T-helper 17 cell (primary cell): ENCODE measurements around the gene RAD51B. TPM values are rescaled to one million over a fixed set of nuclear protein-coding genes. Genes with fewer than 3 reads are reported as not detected.
"Not testable (repeated sequence)": the region's sequence is repeated elsewhere in the genome, so short reads cannot be mapped to it uniquely, and the experiment has no call there.

Source experiments
- ATAC-seq: fragments of 150-1000 bp; cut with Tn5 transposase; 2 replicates; pipeline ENCODE4 v1.10.0; 2021; ENCODE audit warnings: mild to moderate bottlenecking, moderate library complexity
- DNase-seq, 3 donors: peaks; one replicate each; pipeline versions ENCODE4 v3.0.0 to v3.0.0-alpha.2; 2020 to 2021
- H3K9me3 ChIP-seq: one replicate; pipeline ENCODE4 v1.7.0; 2013; ENCODE audit warnings: low read length, mild to moderate bottlenecking; ENCODE audit not compliant: control insufficient read depth, poor library complexity, severe bottlenecking
- H3K27ac Mint-ChIP-seq: one replicate; pipeline ENCODE4 v1.8.0; 2022; ENCODE audit warnings: mild to moderate bottlenecking, moderate library complexity, mixed read lengths
- H3K27me3 Mint-ChIP-seq: one replicate; pipeline ENCODE4 v1.8.0; 2022; ENCODE audit warnings: mixed read lengths
- H3K36me3 Mint-ChIP-seq: one replicate; pipeline ENCODE4 v1.8.0; 2022; ENCODE audit warnings: low read depth, mixed read lengths
- H3K4me1 Mint-ChIP-seq: one replicate; pipeline ENCODE4 v1.8.0; 2022; ENCODE audit warnings: mild to moderate bottlenecking, mixed read lengths
- H3K4me3 Mint-ChIP-seq: one replicate; pipeline ENCODE4 v1.8.0; 2022; ENCODE audit warnings: mild to moderate bottlenecking, moderate library complexity, mixed read lengths
- total RNA-seq, 4 donors: library from RNA in 2 of 4; stranded (reverse) in 2 of 4; gene quantifications; one replicate each; pipeline ENCODE4 v1.2.3 and lab custom pipeline; 2022 to 2026

RAD51B gene
- total RNA-seq, 2 donors from 2014 or later, result 17.0 to 20.7 TPM

- DNase-seq (no peak), ATAC-seq (no peak)
- Mint-ChIP-seq H3K4me1 (peaks cover 33% of the 10 kb centered on the region), H3K36me3 (no peaks in the 10 kb centered on the region), H3K27me3 (no peaks in the 10 kb centered on the region), H3K27ac (peak overlapping the region; percentile 100), H3K4me3 (no peak overlapping the region)
- H3K9me3 ChIP-seq, result no peaks in the 10 kb centered on the region
Observed at GRCh38 chr14:68690089-68690958, 870.7 kb downstream of the RAD51B start.

- no peaks in the 10 kb centered on the region for H3K9me3 ChIP-seq
- DNase-seq (no peak), ATAC-seq (no peak)
- H3K36me3 Mint-ChIP-seq, result no peaks in the 10 kb centered on the region
- H3K4me1 Mint-ChIP-seq, result peaks cover 27% of the 10 kb centered on the region
- no peaks in the 10 kb centered on the region for H3K27me3 Mint-ChIP-seq
- no peak overlapping the region for H3K4me3 Mint-ChIP-seq
- H3K27ac Mint-ChIP-seq, result peak overlapping the region; percentile 100
Observed at GRCh38 chr14:68691031-68691791, 871.6 kb downstream of the RAD51B start.

DNA sequence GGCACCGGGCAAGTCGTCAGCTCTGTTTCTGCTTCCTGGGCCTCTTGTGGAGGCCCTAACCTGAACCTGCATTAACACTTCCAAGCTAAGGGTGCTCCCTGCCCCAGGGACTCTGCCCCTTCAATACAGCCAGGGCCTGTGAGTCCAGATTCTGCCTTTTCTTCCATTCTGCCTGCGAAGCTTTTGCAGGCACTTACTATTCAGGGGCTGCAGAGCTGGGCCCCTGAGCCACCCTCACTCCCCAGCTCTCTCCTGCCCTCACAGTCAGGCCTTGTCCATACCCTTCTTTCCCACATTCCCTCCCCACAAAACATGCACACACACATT lies 872.2 kb downstream of the RAD51B start:
- peaks cover 24% of the 10 kb centered on the region for H3K4me1 Mint-ChIP-seq
- H3K27ac Mint-ChIP-seq, result peak overlapping the region; percentile 75
- no peak overlapping the region for H3K4me3 Mint-ChIP-seq

DNA sequence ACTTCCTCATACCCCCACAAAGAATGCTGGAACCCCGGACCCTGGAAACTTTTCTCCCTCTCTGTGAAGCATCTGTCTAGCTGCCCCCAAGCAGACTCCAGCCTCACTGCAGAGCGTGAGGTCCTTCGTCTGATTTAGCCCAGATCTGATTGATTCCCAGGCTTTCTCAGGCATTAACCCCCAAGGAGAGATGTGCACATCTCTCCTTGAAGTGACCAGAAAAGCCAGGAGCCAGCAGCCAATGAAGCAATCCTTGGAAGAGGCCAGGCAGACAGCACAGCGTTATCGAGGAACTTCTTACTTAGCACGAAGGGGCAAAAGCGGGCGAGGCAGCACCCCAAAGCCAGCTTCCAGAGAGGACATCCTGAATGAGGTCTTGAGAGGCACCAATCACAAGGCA lies 872.6 kb downstream of the RAD51B start:
- Mint-ChIP-seq H3K4me3 (no peak overlapping the region), H3K27ac (peak overlapping the region; percentile 75), H3K27me3 (no peaks in the 10 kb centered on the region), H3K36me3 (no peaks in the 10 kb centered on the region), H3K4me1 (peaks cover 24% of the 10 kb centered on the region)
- H3K9me3 ChIP-seq, result no peaks in the 10 kb centered on the region
- no peak for ATAC-seq
- DNase-seq, result no peak

More for the DNA sequence above, 872.2 kb downstream of the RAD51B start:
- no peak for DNase-seq
- no peak for ATAC-seq
- no peaks in the 10 kb centered on the region for H3K9me3 ChIP-seq
- Mint-ChIP-seq H3K36me3 (no peaks in the 10 kb centered on the region), H3K27me3 (no peaks in the 10 kb centered on the region)

DNA sequence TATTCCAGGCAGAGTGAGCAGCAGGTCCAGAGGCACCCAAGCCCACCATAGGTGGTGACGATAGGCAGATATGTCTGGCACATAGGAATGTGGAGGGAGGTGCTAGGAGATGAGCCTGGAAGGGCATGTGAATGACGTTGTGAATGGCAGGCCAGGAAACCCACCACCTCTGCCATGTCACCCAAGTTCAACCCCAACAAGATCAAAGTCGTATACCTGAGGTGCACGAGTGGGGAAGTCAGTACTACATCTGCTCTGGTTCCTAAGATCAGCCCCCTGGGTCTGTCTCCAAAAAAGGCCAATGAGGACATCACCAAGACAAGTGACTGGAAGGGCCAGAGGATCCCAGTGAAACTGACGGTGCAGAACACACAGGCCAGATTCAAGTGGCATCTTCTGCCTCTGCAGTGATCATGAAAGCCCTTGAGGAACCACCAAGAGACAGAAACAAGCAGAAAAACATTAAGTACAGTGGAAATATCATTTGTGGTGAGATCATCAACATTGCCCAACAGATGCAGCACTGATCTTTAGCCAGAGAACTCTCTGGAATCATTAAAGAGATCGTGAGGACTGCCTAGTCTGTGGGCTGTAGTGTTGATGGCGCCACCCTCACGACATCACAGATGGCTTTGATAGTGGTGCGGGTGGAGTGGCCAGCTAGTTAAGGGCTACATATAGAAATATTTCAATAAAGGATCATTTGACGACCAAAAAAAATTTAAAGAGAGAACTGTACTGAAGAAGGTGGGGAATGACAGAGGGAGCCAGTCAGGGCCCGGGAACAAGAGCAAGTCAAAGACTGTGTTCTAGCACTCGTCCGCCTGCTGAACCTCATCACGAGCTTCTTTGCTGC lies 873.6 kb downstream of the RAD51B start:
- peaks cover 24% of the 10 kb centered on the region for H3K4me1 Mint-ChIP-seq
- no peaks in the 10 kb centered on the region for H3K9me3 ChIP-seq
- DNase-seq (no peak), ATAC-seq (no peak)
- H3K36me3 Mint-ChIP-seq, result no peaks in the 10 kb centered on the region
- H3K27me3 Mint-ChIP-seq, result no peaks in the 10 kb centered on the region
- peak overlapping the region; percentile 57 for H3K27ac Mint-ChIP-seq
- H3K4me3 Mint-ChIP-seq, result no peak overlapping the region

GRCh38 chr14:68693926-68694325 lies 874.3 kb downstream of the RAD51B start:
- H3K36me3 Mint-ChIP-seq, result no peaks in the 10 kb centered on the region
- DNase-seq, result no peak
- H3K27ac Mint-ChIP-seq, result peak overlapping the region; percentile 57
- H3K27me3 Mint-ChIP-seq, result no peaks in the 10 kb centered on the region
- no peak for ATAC-seq
- no peaks in the 10 kb centered on the region for H3K9me3 ChIP-seq
- no peak overlapping the region for H3K4me3 Mint-ChIP-seq
- peaks cover 22% of the 10 kb centered on the region for H3K4me1 Mint-ChIP-seq

GRCh38 chr14:68694516-68695235 lies 875.1 kb downstream of the RAD51B start:
- H3K27me3 Mint-ChIP-seq, result no peaks in the 10 kb centered on the region
- H3K4me1 Mint-ChIP-seq, result peaks cover 16% of the 10 kb centered on the region
- DNase-seq (no peak), ATAC-seq (no peak)
- H3K27ac Mint-ChIP-seq, result peak overlapping the region; percentile 77
- no peaks in the 10 kb centered on the region for H3K9me3 ChIP-seq
- no peak overlapping the region for H3K4me3 Mint-ChIP-seq
- no peaks in the 10 kb centered on the region for H3K36me3 Mint-ChIP-seq

GRCh38 chr14:68695326-68695768 lies 875.8 kb downstream of the RAD51B start:
- no peaks in the 10 kb centered on the region for H3K9me3 ChIP-seq
- DNase-seq, result no peak
- Mint-ChIP-seq H3K27ac (peak overlapping the region; percentile 77), H3K36me3 (no peaks in the 10 kb centered on the region), H3K4me3 (no peak overlapping the region), H3K4me1 (peaks cover 16% of the 10 kb centered on the region), H3K27me3 (no peaks in the 10 kb centered on the region)
- ATAC-seq, result peak; percentile 35

DNA sequence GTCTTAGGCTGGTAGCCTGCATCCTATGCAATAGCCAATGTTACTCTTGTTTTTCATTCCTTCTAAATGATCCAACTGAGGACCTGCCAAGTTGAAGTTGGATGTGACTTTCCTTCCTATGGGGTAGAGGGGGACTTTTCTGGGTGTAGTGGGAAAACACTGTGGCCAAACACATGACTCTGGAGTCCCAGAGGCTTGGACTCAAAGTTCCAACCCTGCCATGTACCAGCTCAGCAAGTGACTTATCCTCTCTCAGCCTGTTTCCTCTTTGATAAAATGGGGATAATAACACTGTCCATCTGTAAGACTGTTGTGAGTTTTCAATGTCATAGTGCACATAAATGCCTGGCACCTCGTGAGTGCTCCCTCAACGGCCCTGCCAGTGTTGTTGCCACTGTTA lies 876.3 kb downstream of the RAD51B start:
- no peaks in the 10 kb centered on the region for H3K27me3 Mint-ChIP-seq
- ATAC-seq (no peak), DNase-seq (no peak)
- H3K9me3 ChIP-seq, result no peaks in the 10 kb centered on the region
- no peaks in the 10 kb centered on the region for H3K36me3 Mint-ChIP-seq
- no peak overlapping the region for H3K4me3 Mint-ChIP-seq
- peaks cover 16% of the 10 kb centered on the region for H3K4me1 Mint-ChIP-seq
- peak overlapping the region; percentile 77 for H3K27ac Mint-ChIP-seq

DNA sequence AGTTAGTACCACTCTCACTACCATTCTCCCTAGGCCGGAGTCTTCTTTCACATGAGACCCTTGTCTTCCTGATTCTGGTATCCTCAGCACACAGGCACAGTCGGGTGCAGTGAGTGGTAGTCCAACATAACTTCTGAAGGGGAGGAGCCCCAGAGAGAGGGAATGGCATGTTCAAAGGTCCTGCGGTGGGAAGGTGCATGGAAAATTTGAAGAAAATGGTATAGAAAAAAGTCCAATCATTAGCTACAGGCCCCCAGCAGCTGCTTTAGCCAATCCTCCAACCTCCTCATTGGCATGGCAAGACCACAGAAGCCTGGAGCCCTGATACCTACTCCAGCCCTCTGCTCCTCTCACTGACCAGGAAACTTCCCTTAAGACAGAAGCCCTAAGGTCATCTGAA lies 876.7 kb downstream of the RAD51B start:
- no peak overlapping the region for H3K4me3 Mint-ChIP-seq
- DNase-seq (no peak), ATAC-seq (no peak)
- no peaks in the 10 kb centered on the region for H3K36me3 Mint-ChIP-seq
- no peak overlapping the region for H3K27ac Mint-ChIP-seq
- peaks cover 16% of the 10 kb centered on the region for H3K4me1 Mint-ChIP-seq
- no peaks in the 10 kb centered on the region for H3K9me3 ChIP-seq
- no peaks in the 10 kb centered on the region for H3K27me3 Mint-ChIP-seq

- peaks cover 16% of the 10 kb centered on the region for H3K4me1 Mint-ChIP-seq
- DNase-seq (no peak), ATAC-seq (no peak)
- H3K36me3 Mint-ChIP-seq, result no peaks in the 10 kb centered on the region
- H3K9me3 ChIP-seq, result no peaks in the 10 kb centered on the region
- H3K27ac Mint-ChIP-seq, result no peak overlapping the region
- H3K4me3 Mint-ChIP-seq, result no peak overlapping the region
- H3K27me3 Mint-ChIP-seq, result no peaks in the 10 kb centered on the region
Observed at GRCh38 chr14:68696721-68697495, 877.3 kb downstream of the RAD51B start.

- DNase-seq, H3K36me3 Mint-ChIP-seq, ATAC-seq, H3K27me3 Mint-ChIP-seq, H3K27ac Mint-ChIP-seq, H3K9me3 ChIP-seq, H3K4me1 Mint-ChIP-seq, H3K4me3 Mint-ChIP-seq: not testable (repeated sequence)
Observed at GRCh38 chr14:68698773-68699172, 879.2 kb downstream of the RAD51B start.
